Muscle of arm (tissue), 12 donors: ENCODE measurements around the gene SECISBP2. TPM values are rescaled to one million over a fixed set of nuclear protein-coding genes. Genes with fewer than 3 reads are reported as not detected.
"Not testable (repeated sequence)": the region's sequence is repeated elsewhere in the genome, so short reads cannot be mapped to it uniquely, and the experiment has no call there.

ENCODE experiments used
- DNase-seq: peaks from one replicate; pipeline ENCODE4 v3.0.0-alpha.2; 2013
- polyA plus RNA-seq, 12 donors: library from polyadenylated mRNA; unstranded; fragments of 120-200 nt; gene quantifications; one replicate each; pipeline ENCODE4 v1.2.1, GENCODE V29; 2013; ENCODE audit not compliant: insufficient read length in 12 of 12

Gene SECISBP2
- polyA plus RNA-seq, 12 donors, result 32.3 to 68.2 (median 45.0) TPM; not detected in 1

DNA sequence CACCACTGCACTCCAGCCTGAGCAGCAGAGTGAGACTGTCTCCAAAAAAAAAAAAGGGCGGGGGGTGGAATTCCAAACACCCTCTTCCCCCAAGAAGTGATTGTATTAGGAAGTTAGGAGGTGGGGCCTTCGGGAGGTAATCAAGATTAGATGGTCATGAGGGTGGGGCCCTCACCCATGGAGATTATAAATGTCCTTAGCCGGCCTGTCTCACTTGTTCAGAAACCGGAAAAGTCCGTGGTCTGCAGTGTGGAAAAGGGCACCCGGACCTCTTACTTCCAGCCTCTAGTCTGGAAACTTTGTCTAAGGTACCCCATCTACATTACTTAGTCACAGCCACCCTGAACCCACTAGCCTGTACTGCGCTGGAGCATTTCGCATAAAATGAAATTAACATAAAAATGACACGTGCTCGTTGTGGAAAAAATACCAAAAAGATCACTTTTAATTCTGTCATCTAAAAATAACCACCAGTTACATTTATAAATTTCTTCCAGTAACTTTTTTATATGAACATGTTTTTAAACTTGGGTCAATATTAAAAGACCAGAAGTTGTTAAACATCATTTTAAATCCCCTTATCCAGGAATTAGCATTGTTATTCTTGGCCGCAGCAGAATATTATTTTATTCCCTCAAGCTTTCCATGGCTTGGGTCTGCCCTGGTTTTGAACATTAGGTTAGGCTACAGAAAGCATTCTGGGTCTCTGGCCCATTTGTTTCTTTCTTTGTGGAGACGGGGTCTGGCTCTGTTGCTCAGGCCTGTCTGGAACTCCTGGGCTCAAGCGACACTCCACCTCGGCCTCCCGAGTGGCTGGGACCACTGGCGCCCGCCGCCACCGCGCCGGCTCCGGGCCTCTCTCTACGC lies 8.5 kb upstream of the SECISBP2 start:
- peak; percentile 18 for DNase-seq

GRCh38 chr9:89310475-89311345 lies 7.6 kb upstream of the SECISBP2 start, which contains the start of gene CKS2:
Gene CKS2 (plus strand): TSS chr9:89311195. CDS start chr9:89311293, 98 bp downstream.
- DNase-seq, result peak; percentile 100

DNA sequence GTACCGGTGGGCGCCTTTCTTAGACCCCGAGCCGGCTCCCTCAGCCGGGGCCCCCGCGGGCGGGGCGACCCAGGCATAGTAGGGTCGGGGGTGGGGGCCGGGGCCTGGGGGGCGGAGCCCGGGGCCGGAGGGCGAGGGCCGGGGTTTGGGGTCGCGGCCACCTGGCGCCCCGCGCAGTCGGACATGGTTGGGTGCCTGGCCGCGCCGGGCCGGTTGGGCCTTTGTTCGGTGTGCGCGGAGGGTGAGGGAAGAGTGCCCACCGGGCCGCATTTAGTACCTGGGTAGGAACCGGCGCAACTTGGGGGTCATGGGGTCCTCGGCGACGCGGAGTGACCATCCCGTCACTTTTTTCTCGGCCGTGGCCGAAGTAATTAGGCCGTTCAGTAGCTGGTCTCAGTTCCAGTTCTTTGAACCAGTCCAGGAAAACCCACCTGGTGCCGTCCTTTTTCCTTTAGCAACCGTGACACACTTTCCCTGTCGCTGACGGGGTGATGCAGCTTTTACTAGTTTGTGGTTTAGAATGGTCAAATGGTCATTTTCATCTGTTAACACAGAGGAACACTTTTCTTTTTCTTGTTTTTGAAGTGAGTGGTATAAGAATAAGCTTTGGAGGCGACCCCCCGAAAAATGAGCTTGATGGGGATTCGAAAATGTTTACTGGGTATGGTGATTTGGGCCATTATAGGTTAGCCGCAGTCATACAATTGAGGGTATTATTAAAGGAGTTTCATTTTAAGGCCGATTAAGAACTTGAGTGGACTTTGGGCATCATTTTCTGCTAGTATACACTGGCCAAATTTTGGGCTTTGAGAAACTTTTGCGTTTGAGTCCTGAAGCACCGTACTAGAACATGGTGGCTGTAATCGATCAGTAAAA lies 6.7 kb upstream of the SECISBP2 start:
- peak; percentile 12 for DNase-seq

DNA sequence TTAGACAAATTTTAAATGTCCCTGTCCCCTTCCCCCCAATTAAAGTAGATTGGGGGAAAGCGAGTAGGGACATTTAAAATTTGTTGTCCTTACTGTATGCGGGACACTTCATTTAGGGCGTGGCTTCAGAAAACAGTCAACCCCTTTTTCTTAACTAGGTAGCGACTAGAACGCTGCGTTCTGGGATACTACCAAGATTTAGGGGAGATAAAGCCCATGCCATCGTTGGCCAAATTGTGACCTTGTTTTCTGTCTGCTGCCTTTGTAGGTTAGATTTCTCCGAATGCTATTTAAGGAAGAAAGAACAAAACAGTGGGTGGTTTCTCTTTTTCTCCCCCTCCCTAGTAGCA lies 6.1 kb upstream of the SECISBP2 start:
- DNase-seq, result peak; percentile 17

GRCh38 chr9:89313842-89314241 lies 4.5 kb upstream of the SECISBP2 start:
- no peak for DNase-seq

- no peak for DNase-seq
These were observed 3.3 kb upstream of the SECISBP2 start for GRCh38 chr9:89314955-89315354.

DNA sequence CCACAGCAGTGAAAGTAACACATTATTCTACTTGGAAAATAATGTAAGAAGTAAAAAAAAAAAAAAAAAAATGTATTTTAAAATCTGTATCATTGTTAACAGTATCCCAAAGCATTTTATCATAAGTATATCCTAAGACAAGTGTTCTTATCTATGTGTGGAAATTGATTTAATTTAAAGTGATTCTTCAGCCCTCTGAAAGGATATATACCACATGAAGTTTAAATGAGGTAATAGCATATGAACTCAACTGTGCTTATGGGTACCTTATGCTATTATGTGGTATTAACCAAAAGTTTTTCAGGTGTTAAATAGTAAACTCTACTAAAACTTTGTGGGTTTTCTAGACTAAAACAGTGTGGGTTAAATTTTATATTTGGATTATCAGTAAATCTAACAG lies 2.8 kb upstream of the SECISBP2 start:
- DNase-seq, result no peak

- DNase-seq, result no peak
These were observed 1.0 kb upstream of the SECISBP2 start for GRCh38 chr9:89317282-89317681.

GRCh38 chr9:89319015-89319905 lies 960 bp downstream of the SECISBP2 start:
- peak; percentile 26 for DNase-seq

DNA sequence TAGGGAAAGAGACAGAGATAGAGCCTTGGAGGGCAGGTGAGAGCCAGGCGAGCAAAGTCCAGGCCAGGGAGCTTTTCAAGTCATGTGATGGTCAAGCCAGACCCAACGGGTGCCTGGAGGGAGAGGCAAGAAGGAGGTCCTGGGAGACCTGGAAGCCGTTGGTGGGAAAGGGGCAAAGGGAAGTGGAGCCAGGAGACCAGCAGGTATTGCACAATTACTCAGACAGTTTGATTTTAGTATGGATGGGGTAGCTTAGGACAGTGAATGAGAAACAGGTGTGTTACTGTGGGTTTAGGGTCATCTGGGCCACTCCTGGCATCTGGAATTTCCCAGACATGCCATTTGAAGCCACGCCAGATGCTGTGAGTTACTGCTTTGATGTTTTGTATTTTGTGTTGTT lies 5.1 kb downstream of the SECISBP2 start:
- no peak for DNase-seq

GRCh38 chr9:89325733-89326132 lies 7.4 kb downstream of the SECISBP2 start:
- DNase-seq, result no peak

DNA sequence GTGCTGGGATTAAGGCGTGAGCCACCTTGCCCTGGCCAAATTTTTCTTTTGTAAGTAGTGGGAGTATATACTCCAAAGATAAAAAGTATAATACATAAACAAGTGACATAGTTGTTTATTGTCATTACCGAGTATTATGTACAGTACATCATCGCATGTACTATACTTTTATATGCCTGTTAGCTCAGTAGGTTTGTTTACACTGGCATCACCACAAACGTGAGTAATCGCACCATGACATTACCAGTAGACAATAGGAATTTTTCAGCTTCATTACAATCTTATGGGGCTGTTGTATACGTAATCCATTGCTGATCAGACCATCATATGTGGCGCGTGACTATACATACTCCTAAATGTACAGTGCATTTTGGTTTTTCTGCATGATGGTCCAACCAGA lies 9.8 kb downstream of the SECISBP2 start:
- DNase-seq, result no peak

DNA sequence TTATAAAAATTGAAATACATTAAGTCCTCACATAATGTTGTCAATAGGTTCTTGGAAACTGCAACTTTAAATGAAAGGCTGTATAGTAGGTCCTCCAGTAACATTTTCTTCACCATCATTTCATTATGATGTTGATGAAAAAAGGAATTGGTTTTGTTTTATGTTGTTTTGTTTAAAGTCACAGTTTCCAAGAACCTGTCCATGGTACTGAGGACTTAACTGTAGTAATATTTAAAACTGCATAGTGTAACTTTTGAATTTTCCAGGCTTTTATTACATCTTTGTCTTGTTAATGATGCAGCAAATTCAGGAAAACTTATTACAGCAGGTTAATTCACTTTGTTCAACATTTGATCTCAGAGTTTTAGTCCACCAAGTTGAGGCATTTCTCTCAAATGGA lies 11.6 kb downstream of the SECISBP2 start:
- no peak for DNase-seq

DNA sequence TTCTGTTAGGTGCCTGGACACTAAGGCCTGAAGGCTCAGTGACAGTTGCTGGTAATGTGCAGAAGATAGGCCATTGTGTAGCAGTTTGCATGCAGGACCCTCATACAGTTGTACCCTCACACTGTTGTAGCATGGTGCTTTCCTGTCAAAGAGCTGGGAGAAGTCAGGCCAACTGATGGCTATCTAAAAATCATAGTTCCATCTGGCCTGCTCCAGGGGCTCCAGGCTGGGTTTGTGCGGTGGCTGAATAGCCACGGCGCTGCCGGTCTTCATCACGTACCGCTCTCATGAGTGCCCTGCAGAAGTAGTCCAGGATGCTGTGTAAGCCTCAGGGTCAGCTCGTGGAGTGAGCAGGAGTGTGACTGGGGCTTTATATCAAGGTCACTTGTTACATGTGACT lies 12.2 kb downstream of the SECISBP2 start:
- DNase-seq, result no peak

- DNase-seq, result no peak
These were observed 21.5 kb downstream of the SECISBP2 start for GRCh38 chr9:89339807-89340206.

GRCh38 chr9:89340332-89340731 lies 22.0 kb downstream of the SECISBP2 start:
- DNase-seq, result no peak

DNA sequence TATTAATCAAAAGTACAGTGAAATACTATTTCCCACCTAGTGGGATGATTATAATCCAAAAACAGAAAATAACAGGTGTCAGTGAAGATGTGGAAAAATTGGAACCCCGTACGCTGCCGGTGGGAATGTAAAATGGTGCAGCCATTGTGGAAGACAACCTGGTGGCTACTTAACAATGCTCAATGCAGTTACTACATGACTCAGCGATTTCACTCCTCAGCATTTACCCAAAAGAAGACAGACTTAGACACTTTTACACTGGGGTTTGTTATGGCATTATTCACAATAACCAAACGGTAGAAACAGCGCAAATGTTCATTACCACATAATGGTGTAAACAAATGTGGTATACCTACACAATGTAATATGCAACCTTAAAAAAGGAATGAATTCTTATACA lies 23.9 kb downstream of the SECISBP2 start:
- DNase-seq, result no peak

- no peak for DNase-seq
These were observed 24.6 kb downstream of the SECISBP2 start for GRCh38 chr9:89342948-89343347.

- not testable (repeated sequence) for DNase-seq
These were observed 25.5 kb downstream of the SECISBP2 start for GRCh38 chr9:89343812-89344211.

DNA sequence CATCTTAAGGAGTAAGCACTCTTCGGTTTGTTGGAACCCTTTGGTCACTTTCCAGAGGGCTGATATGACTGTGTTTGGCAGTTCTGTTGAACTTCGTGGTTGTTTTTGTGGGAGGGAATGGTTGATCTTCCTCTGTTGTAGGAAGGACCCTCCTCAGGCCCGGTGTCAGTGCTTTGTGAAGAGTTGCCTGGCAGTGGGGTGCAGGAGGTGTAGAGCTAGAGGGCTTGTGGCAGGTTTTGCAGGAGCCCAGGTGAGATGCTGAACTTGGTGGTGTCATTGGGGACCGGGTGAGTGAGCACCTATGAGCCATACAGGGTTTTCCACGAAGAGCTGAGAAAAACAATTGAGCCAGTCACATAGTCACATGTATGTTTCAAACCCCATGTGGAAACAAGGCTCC lies 27.2 kb downstream of the SECISBP2 start:
- DNase-seq, result no peak

DNA sequence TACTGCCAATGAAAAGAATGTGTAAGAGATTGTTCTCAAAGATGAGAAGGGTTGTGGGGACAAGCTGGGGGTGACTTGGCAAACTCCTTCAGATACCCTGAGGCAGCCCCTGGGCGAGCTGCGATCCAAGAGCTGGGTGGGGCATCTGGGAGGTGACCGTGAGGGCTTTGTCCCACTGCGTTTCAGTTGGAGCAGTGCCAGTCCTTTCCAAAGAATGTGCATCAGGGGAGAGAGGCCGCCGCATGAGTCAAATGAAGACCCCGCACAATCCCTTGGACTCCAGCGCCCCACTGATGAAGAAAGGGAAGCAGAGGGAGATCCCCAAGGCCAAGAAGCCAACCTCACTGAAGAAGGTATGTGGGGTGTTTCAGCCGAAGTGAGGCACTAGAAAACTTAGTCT lies 28.4 kb downstream of the SECISBP2 start:
- no peak for DNase-seq
